Activated CD8-positive, alpha-beta T cell treated with anti-CD3 and anti-CD28 coated beads for 36 hours (primary cell): ENCODE measurements around the gene KIRREL3. TPM values are rescaled to one million over a fixed set of nuclear protein-coding genes. Genes with fewer than 3 reads are reported as not detected.

ENCODE experiments used
- ATAC-seq: fragments of 200-7000 bp; cut with Tn5 transposase; one replicate; pipeline ENCODE4 v1.10.0; 2021; ENCODE audit warnings: mild to moderate bottlenecking, moderate library complexity
- CTCF ChIA-PET: fragments of 350-600 bp; sonication (Branson Sonifier 250); formaldehyde crosslinking; loops from one replicate; lab custom pipeline; 2021; ENCODE audit warnings: antibody characterized with exemption; lab: Charles Lee
- POLR2A ChIA-PET: fragments of 350-600 bp; sonication (Branson Sonifier 250); formaldehyde crosslinking; loops from one replicate; lab custom pipeline; 2021; ENCODE audit warnings: antibody characterized with exemption; lab: Charles Lee
- DNase-seq: peaks from one replicate; pipeline ENCODE4 v3.0.0-alpha.2; 2020
- H3K27ac Mint-ChIP-seq: one replicate; pipeline ENCODE4 v1.8.0; 2021; ENCODE audit warnings: mild to moderate bottlenecking, mixed read lengths
- H3K27me3 Mint-ChIP-seq: one replicate; pipeline ENCODE4 v1.8.0; 2021; ENCODE audit warnings: mixed read lengths
- H3K36me3 Mint-ChIP-seq: one replicate; pipeline ENCODE4 v1.8.0; 2021; ENCODE audit warnings: low read depth, mixed read lengths
- H3K4me1 Mint-ChIP-seq: one replicate; pipeline ENCODE4 v1.8.0; 2021; ENCODE audit warnings: low read depth, mixed read lengths
- H3K4me3 Mint-ChIP-seq: one replicate; pipeline ENCODE4 v1.8.0; 2021; ENCODE audit warnings: mild to moderate bottlenecking, moderate library complexity, mixed read lengths
- H3K9me3 Mint-ChIP-seq: one replicate; pipeline ENCODE4 v1.8.0; 2021; ENCODE audit warnings: mixed read lengths
- CTCF ChIP-seq: fragments of 200-600 bp; IDR thresholded peaks from one replicate; pipeline ENCODE4 v1.8.0; 2022; ENCODE audit warnings: antibody characterized with exemption, mild to moderate bottlenecking
- intact Hi-C: fragments of 100-400 bp; cut with micrococcal nuclease; formaldehyde crosslinking; loops from one replicate; pipeline ENCODE4 v1.10.0; 2022
- total RNA-seq, 2 experiments: library from RNA; stranded (reverse); gene quantifications; one replicate each; pipeline ENCODE4 v1.2.3, GENCODE V29; 2021

The KIRREL3 gene
- total RNA-seq, 2 experiments from 2014 or later = not detected

GRCh38 chr11:126781942-126782341 lies 218.6 kb downstream of the KIRREL3 start:
- Mint-ChIP-seq H3K4me1 (no peaks in the 10 kb centered on the region), H3K36me3 (no peaks in the 10 kb centered on the region), H3K27ac (no peak overlapping the region), H3K27me3 (peaks cover 9% of the 10 kb centered on the region), H3K9me3 (no peaks in the 10 kb centered on the region), H3K4me3 (no peak overlapping the region)
- DNase-seq (no peak), ATAC-seq (no peak)
- no peak for TF ChIP-seq CTCF
- CTCF ChIA-PET = no interaction called here
- POLR2A ChIA-PET = no interaction called here
- intact Hi-C loops = no loop called here

- peaks cover 9% of the 10 kb centered on the region for H3K27me3 Mint-ChIP-seq
- H3K4me1 Mint-ChIP-seq = no peaks in the 10 kb centered on the region
- H3K9me3 Mint-ChIP-seq = no peaks in the 10 kb centered on the region
- no peak overlapping the region for H3K4me3 Mint-ChIP-seq
- no peak overlapping the region for H3K27ac Mint-ChIP-seq
- POLR2A ChIA-PET = no interaction called here
- TF ChIP-seq CTCF = no peak
- CTCF ChIA-PET = no interaction called here
- H3K36me3 Mint-ChIP-seq = no peaks in the 10 kb centered on the region
- DNase-seq = no peak
- intact Hi-C loops = no loop called here
- ATAC-seq = no peak
Measured at GRCh38 chr11:126776119-126776518, 224.5 kb downstream of the KIRREL3 start.

GRCh38 chr11:126772267-126772666 lies 228.3 kb downstream of the KIRREL3 start:
- Mint-ChIP-seq H3K27me3 (no peaks in the 10 kb centered on the region), H3K4me3 (no peak overlapping the region), H3K4me1 (no peaks in the 10 kb centered on the region), H3K36me3 (no peaks in the 10 kb centered on the region), H3K27ac (no peak overlapping the region), H3K9me3 (no peaks in the 10 kb centered on the region)
- no peak for DNase-seq
- ATAC-seq = no peak
- CTCF ChIA-PET = no interaction called here
- intact Hi-C loops = no loop called here
- no peak for TF ChIP-seq CTCF
- POLR2A ChIA-PET = no interaction called here

GRCh38 chr11:126768702-126769101 lies 231.9 kb downstream of the KIRREL3 start:
- DNase-seq (no peak), ATAC-seq (no peak)
- intact Hi-C loops = no loop called here
- no peak for TF ChIP-seq CTCF
- H3K27me3 Mint-ChIP-seq = no peaks in the 10 kb centered on the region
- ChIA-PET POLR2A (no interaction called here), CTCF (no interaction called here)
- H3K4me3 Mint-ChIP-seq = no peak overlapping the region
- no peak overlapping the region for H3K27ac Mint-ChIP-seq
- H3K4me1 Mint-ChIP-seq = no peaks in the 10 kb centered on the region
- H3K36me3 Mint-ChIP-seq = no peaks in the 10 kb centered on the region
- no peaks in the 10 kb centered on the region for H3K9me3 Mint-ChIP-seq

GRCh38 chr11:126766440-126766839 lies 234.1 kb downstream of the KIRREL3 start:
- DNase-seq (no peak), ATAC-seq (no peak)
- Mint-ChIP-seq H3K27me3 (no peaks in the 10 kb centered on the region), H3K36me3 (no peaks in the 10 kb centered on the region), H3K27ac (no peak overlapping the region), H3K9me3 (no peaks in the 10 kb centered on the region), H3K4me3 (no peak overlapping the region), H3K4me1 (no peaks in the 10 kb centered on the region)
- intact Hi-C loops = no loop called here
- CTCF ChIA-PET = no interaction called here
- POLR2A ChIA-PET = no interaction called here
- TF ChIP-seq CTCF = no peak
